Measurements from ENCODE around the gene MVB12B. TPM values are rescaled to one million over a fixed set of nuclear protein-coding genes. Genes with fewer than 3 reads are reported as not detected.

MVB12B gene
- total RNA-seq, 1 experiment from 2014 or later: 9.4 TPM

DNA sequence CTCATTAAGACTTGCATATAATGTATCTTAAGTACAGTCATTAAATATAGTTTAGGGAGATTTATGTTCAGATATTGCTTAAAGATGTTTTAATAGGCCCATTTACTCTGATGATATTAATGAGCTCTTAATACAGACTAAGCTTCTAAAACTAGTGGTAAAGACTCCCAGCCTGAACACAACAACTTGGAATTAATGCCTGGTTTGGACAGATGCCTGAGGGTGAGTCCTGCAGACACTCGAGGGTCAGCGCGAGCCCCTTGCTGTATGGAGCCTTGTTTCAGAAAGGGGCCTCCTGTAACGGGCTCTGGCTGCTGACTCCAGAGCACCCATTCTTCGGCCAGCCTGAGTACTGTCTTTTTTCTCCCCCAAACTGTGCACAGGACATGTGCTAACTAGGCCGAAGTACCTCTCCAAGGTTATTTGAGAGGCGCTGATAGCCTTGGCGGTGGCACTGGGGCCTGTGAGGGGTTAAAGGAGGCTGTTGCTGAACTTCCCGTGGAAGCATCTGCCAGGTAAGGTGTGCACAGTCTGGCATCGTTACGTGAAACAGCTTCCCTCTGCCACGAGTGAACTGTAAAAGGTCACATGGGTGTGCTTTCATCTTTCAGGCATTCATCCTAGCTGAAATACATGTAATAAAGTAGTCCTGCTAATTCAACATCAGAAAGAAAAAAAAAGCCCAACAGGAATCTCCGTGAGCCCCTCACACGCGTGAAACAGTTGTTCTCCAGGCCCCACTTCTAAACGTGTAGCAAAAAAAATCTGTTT, 113.4 kb downstream of the MVB12B start:
- Histone ChIP-seq H3K36me3 (ENCODE audit: control insufficient read depth, insufficient read depth, low read length) (no peaks in the 10 kb centered on the region), H3K27ac (ENCODE audit: low read length) (no peak overlapping the region), H3K27me3 (ENCODE audit: control insufficient read depth, insufficient read depth, low read length) (no peaks in the 10 kb centered on the region), H3K4me1 (ENCODE audit: control insufficient read depth, insufficient read depth, low read length) (no peaks in the 10 kb centered on the region), H3K4me3 (ENCODE audit: low read depth in 2 of 2, low read length in 2 of 2) (no peak overlapping the region), H3K9me3 (ENCODE audit: control insufficient read depth, insufficient read depth, low read depth, low read length) (no peaks in the 10 kb centered on the region)
- BruUV-seq (replicated peaks): no TSS peak
- ATAC-seq (no peak), DNase-seq (ENCODE audit: low read depth, low spot score) (no peak)
- in situ Hi-C loops (cut with HindIII; ENCODE audit: low pct_unique_long_range_greater_than_20kb, low sequenced_read_pairs): no loop called here
- no peak for TF ChIP-seq SIN3A (IDR thresholded peaks at IDR 0.05; ENCODE audit: borderline replicate concordance, insufficient read depth, low read depth, low read length)
- TF ChIP-seq TCF7L2 (IDR thresholded peaks at IDR 0.05; ENCODE audit: low read depth, low read length): no peak
- TF ChIP-seq, protein P1, sequence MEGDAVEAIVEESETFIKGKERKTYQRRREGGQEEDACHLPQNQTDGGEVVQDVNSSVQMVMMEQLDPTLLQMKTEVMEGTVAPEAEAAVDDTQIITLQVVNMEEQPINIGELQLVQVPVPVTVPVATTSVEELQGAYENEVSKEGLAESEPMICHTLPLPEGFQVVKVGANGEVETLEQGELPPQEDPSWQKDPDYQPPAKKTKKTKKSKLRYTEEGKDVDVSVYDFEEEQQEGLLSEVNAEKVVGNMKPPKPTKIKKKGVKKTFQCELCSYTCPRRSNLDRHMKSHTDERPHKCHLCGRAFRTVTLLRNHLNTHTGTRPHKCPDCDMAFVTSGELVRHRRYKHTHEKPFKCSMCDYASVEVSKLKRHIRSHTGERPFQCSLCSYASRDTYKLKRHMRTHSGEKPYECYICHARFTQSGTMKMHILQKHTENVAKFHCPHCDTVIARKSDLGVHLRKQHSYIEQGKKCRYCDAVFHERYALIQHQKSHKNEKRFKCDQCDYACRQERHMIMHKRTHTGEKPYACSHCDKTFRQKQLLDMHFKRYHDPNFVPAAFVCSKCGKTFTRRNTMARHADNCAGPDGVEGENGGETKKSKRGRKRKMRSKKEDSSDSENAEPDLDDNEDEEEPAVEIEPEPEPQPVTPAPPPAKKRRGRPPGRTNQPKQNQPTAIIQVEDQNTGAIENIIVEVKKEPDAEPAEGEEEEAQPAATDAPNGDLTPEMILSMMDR (IDR thresholded peaks at IDR 0.05): no peak
- TF ChIP-seq, protein P2, sequence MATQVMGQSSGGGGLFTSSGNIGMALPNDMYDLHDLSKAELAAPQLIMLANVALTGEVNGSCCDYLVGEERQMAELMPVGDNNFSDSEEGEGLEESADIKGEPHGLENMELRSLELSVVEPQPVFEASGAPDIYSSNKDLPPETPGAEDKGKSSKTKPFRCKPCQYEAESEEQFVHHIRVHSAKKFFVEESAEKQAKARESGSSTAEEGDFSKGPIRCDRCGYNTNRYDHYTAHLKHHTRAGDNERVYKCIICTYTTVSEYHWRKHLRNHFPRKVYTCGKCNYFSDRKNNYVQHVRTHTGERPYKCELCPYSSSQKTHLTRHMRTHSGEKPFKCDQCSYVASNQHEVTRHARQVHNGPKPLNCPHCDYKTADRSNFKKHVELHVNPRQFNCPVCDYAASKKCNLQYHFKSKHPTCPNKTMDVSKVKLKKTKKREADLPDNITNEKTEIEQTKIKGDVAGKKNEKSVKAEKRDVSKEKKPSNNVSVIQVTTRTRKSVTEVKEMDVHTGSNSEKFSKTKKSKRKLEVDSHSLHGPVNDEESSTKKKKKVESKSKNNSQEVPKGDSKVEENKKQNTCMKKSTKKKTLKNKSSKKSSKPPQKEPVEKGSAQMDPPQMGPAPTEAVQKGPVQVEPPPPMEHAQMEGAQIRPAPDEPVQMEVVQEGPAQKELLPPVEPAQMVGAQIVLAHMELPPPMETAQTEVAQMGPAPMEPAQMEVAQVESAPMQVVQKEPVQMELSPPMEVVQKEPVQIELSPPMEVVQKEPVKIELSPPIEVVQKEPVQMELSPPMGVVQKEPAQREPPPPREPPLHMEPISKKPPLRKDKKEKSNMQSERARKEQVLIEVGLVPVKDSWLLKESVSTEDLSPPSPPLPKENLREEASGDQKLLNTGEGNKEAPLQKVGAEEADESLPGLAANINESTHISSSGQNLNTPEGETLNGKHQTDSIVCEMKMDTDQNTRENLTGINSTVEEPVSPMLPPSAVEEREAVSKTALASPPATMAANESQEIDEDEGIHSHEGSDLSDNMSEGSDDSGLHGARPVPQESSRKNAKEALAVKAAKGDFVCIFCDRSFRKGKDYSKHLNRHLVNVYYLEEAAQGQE (IDR thresholded peaks at IDR 0.05; ENCODE audit: insufficient read depth in 1 of 2, low read depth in 2 of 2, low read length in 1 of 2): no peak
- TF ChIP-seq POLR2AphosphoS5 (IDR thresholded peaks at IDR 0.05; ENCODE audit: low read depth, low read length): no peak
- CTCF ChIA-PET: no interaction called here
- POLR2A ChIA-PET: no interaction called here
- intact Hi-C loops (cut with micrococcal nuclease; ENCODE audit: unreplicated experiment): no loop called here

DNA sequence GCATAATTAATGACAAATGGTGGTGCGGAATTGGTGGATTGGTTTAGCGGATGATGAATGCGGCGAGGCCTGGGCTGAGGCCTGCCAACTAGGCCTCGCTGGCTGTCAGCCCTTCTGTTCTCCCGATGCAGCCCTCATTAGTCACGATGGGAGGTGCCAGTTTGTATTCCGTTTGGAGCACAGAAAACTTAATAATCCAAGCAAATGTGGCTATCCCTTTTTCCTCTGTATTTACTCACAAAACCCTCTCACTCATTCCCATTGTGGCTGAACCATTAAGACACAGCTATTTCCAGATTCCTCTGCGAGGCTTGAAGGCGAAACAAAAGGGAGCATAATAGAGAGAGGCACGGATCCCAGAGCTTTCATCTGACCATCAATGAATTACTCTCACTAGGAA, 114.3 kb downstream of the MVB12B start:
- intact Hi-C loops (cut with micrococcal nuclease; ENCODE audit: unreplicated experiment) (no loop called here), in situ Hi-C loops (cut with HindIII; ENCODE audit: low pct_unique_long_range_greater_than_20kb, low sequenced_read_pairs) (no loop called here)
- ChIA-PET POLR2A (no interaction called here), CTCF (no interaction called here)
- H3K4me3 ChIP-seq (ENCODE audit: low read depth in 2 of 2, low read length in 2 of 2): no peak overlapping the region
- DNase-seq (ENCODE audit: low read depth, low spot score) (no peak), ATAC-seq (no peak)
- no TSS peak for BruUV-seq (replicated peaks)
- no peak for TF ChIP-seq TCF7L2 (IDR thresholded peaks at IDR 0.05; ENCODE audit: low read depth, low read length)
- no peak for TF ChIP-seq SIN3A (IDR thresholded peaks at IDR 0.05; ENCODE audit: borderline replicate concordance, insufficient read depth, low read depth, low read length)
- TF ChIP-seq, protein P1 (IDR thresholded peaks at IDR 0.05): no peak
- no peak for TF ChIP-seq POLR2AphosphoS5 (IDR thresholded peaks at IDR 0.05; ENCODE audit: low read depth, low read length)
- TF ChIP-seq, protein P2 (IDR thresholded peaks at IDR 0.05; ENCODE audit: insufficient read depth in 1 of 2, low read depth in 2 of 2, low read length in 1 of 2): no peak
- H3K36me3 ChIP-seq (ENCODE audit: control insufficient read depth, insufficient read depth, low read length): no peaks in the 10 kb centered on the region
- no peaks in the 10 kb centered on the region for H3K9me3 ChIP-seq (ENCODE audit: control insufficient read depth, insufficient read depth, low read depth, low read length)
- no peak overlapping the region for H3K27ac ChIP-seq (ENCODE audit: low read length)
- H3K4me1 ChIP-seq (ENCODE audit: control insufficient read depth, insufficient read depth, low read length): no peaks in the 10 kb centered on the region
- H3K27me3 ChIP-seq (ENCODE audit: control insufficient read depth, insufficient read depth, low read length): no peaks in the 10 kb centered on the region
